SK-N-SH (cell line): ENCODE results near the gene RFX7. TPM values are rescaled to one million over a fixed set of nuclear protein-coding genes. Genes with fewer than 3 reads are reported as not detected.

Experiments
- CTCF ChIA-PET: fragments of 300-600, 350-600 bp; formaldehyde crosslinking; extraction: SDS; loops from one replicate; lab custom pipeline; 2021; lab: Yijun Ruan, JAX
- POLR2A ChIA-PET: fragments of 350-600 bp; sonication (Branson Sonifier 250); formaldehyde crosslinking; extraction: SDS; loops from one replicate; lab custom pipeline; 2020; ENCODE audit warnings: antibody characterized with exemption, inconsistent platforms; lab: Yijun Ruan, JAX
- DNase-seq: peaks from one replicate; pipeline ENCODE4 v3.0.0; 2012
- H2AFZ ChIP-seq: fragments of 200-600 bp; sonication (generic); 2 replicates; pipeline ENCODE4 v1.8.1; 2016; ENCODE audit warnings: antibody characterized with exemption, mild to moderate bottlenecking, low read depth
- H3F3A ChIP-seq: fragments of 200-600 bp; sonication (generic); replicated peaks from 2 replicates; pipeline ENCODE3; 2016; ENCODE audit warnings: antibody characterized with exemption, mild to moderate bottlenecking; ENCODE audit not compliant: insufficient read depth
- H3K27ac ChIP-seq, 2 experiments: fragments of 200-500 bp in 1 of 2; fragments of 200-600 bp in 1 of 2; sonication (Bioruptor generic) in 1 of 2; sonication (generic), shearing (Covaris generic) in 1 of 2; 2 replicates each; pipeline versions ENCODE4 v1.5.1 to v1.6.1; 2014 to 2016; ENCODE audit warnings: low read depth in 2 of 2, inconsistent platforms in 1 of 2, low read length in 1 of 2, mild to moderate bottlenecking in 1 of 2, mixed read lengths in 1 of 2
- H3K27me3 ChIP-seq: fragments of 200-600 bp; sonication (generic), shearing (Covaris generic); 2 replicates; pipeline ENCODE4 v1.6.1; 2016; ENCODE audit warnings: mixed run types; ENCODE audit not compliant: insufficient read depth
- H3K36me3 ChIP-seq, 2 experiments: fragments of 200-500 bp in 1 of 2; fragments of 200-600 bp in 1 of 2; sonication (Bioruptor generic) in 1 of 2; sonication (generic) in 1 of 2; replicated peaks in 1 of 2; 2 replicates each; pipeline versions ENCODE3 to v1.5.1; 2014 to 2016; ENCODE audit warnings: low read length in 1 of 2, mild to moderate bottlenecking in 1 of 2; ENCODE audit not compliant: insufficient read depth in 2 of 2, control insufficient read depth in 1 of 2
- H3K4me1 ChIP-seq, 2 experiments: fragments of 200-500 bp in 1 of 2; fragments of 200-600 bp in 1 of 2; sonication (Bioruptor generic) in 1 of 2; sonication (generic), shearing (Covaris generic) in 1 of 2; 2 replicates each; pipeline versions ENCODE4 v1.5.1 to v1.6.1; 2014 to 2016; ENCODE audit warnings: low read depth in 1 of 2, low read length in 1 of 2, mixed run types in 1 of 2; ENCODE audit not compliant: insufficient read depth in 2 of 2, control insufficient read depth in 1 of 2
- H3K4me2 ChIP-seq: fragments of 200-600 bp; sonication (generic), shearing (Covaris generic); 2 replicates; pipeline ENCODE4 v1.6.1; 2017; ENCODE audit warnings: mixed run types
- H3K4me3 ChIP-seq, 2 experiments: fragments of 200-500 bp in 1 of 2; fragments of 200-600 bp in 1 of 2; sonication (Bioruptor generic) in 1 of 2; sonication (generic), shearing (Covaris generic) in 1 of 2; 2 replicates each; pipeline versions ENCODE4 v1.5.1 to v1.8.1; 2014 to 2016; ENCODE audit warnings: low read depth in 2 of 2, inconsistent platforms in 1 of 2, low read length in 1 of 2, mild to moderate bottlenecking in 1 of 2, mixed read lengths in 1 of 2, moderate library complexity in 1 of 2
- H3K79me2 ChIP-seq: fragments of 200-600 bp; sonication (generic); 2 replicates; pipeline ENCODE4 v1.8.1; 2017; ENCODE audit warnings: mild to moderate bottlenecking; ENCODE audit not compliant: insufficient read depth
- H3K9ac ChIP-seq: fragments of 200-600 bp; sonication (generic); 2 replicates; pipeline ENCODE4 v1.6.1; 2017; ENCODE audit warnings: mixed run types
- H3K9me2 ChIP-seq: fragments of 200-600 bp; sonication (generic); 2 replicates; pipeline ENCODE4 v1.6.1; 2017; ENCODE audit warnings: mixed run types
- H3K9me3 ChIP-seq: fragments of 200-600 bp; sonication (generic); 2 replicates; pipeline ENCODE4 v1.6.1; 2017; ENCODE audit warnings: mixed run types, mild to moderate bottlenecking, moderate library complexity
- H4K20me1 ChIP-seq: fragments of 200-600 bp; sonication (generic); 2 replicates; pipeline ENCODE4 v1.6.1; 2017; ENCODE audit warnings: mild to moderate bottlenecking, mixed run types; ENCODE audit not compliant: insufficient read depth
- EP300 ChIP-seq, 2 experiments: IDR thresholded peaks; 2 replicates each; pipeline versions ENCODE4 v1.4.0 to v1.6.1; 2012; ENCODE audit warnings: borderline replicate concordance in 1 of 2, low read depth in 1 of 2, low read length in 1 of 2
- EZH2phosphoT487 ChIP-seq: fragments of 200-600 bp; sonication (generic); IDR thresholded peaks from 2 replicates; pipeline ENCODE4 v1.6.1; 2017; ENCODE audit warnings: low read depth, mixed run types, mild to moderate bottlenecking, antibody characterized with exemption, moderate library complexity, borderline replicate concordance
- MEF2A ChIP-seq: IDR thresholded peaks from 2 replicates; pipeline ENCODE4 v1.4.0; 2012; ENCODE audit warnings: low read depth, borderline replicate concordance
- NFIC ChIP-seq: IDR thresholded peaks from 2 replicates; pipeline ENCODE4 v1.4.0; 2012; ENCODE audit warnings: borderline replicate concordance
- PBX3 ChIP-seq: IDR thresholded peaks from 2 replicates; pipeline ENCODE4; 2012
- RCOR1 ChIP-seq: fragments of 150-350 bp; IDR thresholded peaks from 2 replicates; pipeline ENCODE4 v1.6.1; 2017; ENCODE audit warnings: antibody characterized with exemption, low read length
- SIN3A ChIP-seq: IDR thresholded peaks from 2 replicates; pipeline ENCODE4 v1.6.1; 2012; ENCODE audit warnings: low read depth, mild to moderate bottlenecking, low read length, moderate library complexity, borderline replicate concordance
- SMC3 ChIP-seq: IDR thresholded peaks from 2 replicates; pipeline ENCODE4 v1.6.1; 2012; ENCODE audit warnings: low read depth, low read length, improper control_type of control experiment
- WGBS: methylation state at CpG from one replicate; pipeline ENCODE4 v1.1.6; 2017; ENCODE audit warnings: low lambda C conversion rate; 5-methylcytosine and 5-hydroxymethylcytosine counted together
- polyA plus RNA-seq, 3 experiments: library from polyadenylated mRNA; depleted of rRNA; stranded (reverse); fragments of >200 nt; gene quantifications; 2 replicates each; pipeline ENCODE4 v1.2.3, GENCODE V29; 2012

Gene RFX7
- polyA plus RNA-seq, 1 of the 3 experiments (the other 2 are of a cell fraction), result 2.7 TPM

GRCh38 chr15:56217341-56217740 is 26.3 kb downstream of the RFX7 start:
- peaks cover 0 to 15% of the 10 kb centered on the region in 2 experiments; a peak in 1 of 4 replicates for H3K4me1 ChIP-seq
- ChIA-PET CTCF (no interaction called here), POLR2A (no interaction called here)
- H3K9me3 ChIP-seq, result peaks cover 5% of the 10 kb centered on the region; the same call in 1 of the 2 replicates
- H3K4me2 ChIP-seq, result no peak overlapping the region; the same call in 1 of the 2 replicates
- no peak overlapping the region for H3K27ac ChIP-seq
- H2AFZ ChIP-seq, result no peak overlapping the region
- H3K27me3 ChIP-seq, result no peaks in the 10 kb centered on the region
- H3K4me3 ChIP-seq, result no peak overlapping the region
- H3F3A ChIP-seq, result peaks cover 29% of the 10 kb centered on the region
- TF ChIP-seq EP300 (IDR thresholded peaks at IDR 0.05; ENCODE audit: borderline replicate concordance in 1 of 2, low read depth in 1 of 2, low read length in 1 of 2), result no peak
- TF ChIP-seq RCOR1, result no peak
- no peak for TF ChIP-seq SIN3A
- no peak for TF ChIP-seq SMC3
- no peak overlapping the region for H3K9ac ChIP-seq
- H4K20me1 ChIP-seq, result peaks cover 4% of the 10 kb centered on the region; the same call in 1 of the 2 replicates
- H3K36me3 ChIP-seq, result peaks cover 4 to 23% of the 10 kb centered on the region in 2 experiments
- DNase-seq, result no peak
- H3K79me2 ChIP-seq, result peaks cover 86% of the 10 kb centered on the region
- H3K9me2 ChIP-seq, result no peaks in the 10 kb centered on the region

- Histone ChIP-seq H3K27me3 (no peaks in the 10 kb centered on the region), H3K9ac (peak overlapping the region; percentile 15; the same call in 1 of the 2 replicates), H3K79me2 (peaks cover 88% of the 10 kb centered on the region), H3K27ac (peak overlapping the region in 1 of 2 experiments; percentile 63; a peak in 2 of 4 replicates), H3K4me3 (0 out of 4 replicates have a peak overlapping the region, but pooled peaks of 1 of the 2 experiments have one; percentile 24), H3K9me2 (no peaks in the 10 kb centered on the region), H3K9me3 (peaks cover 5% of the 10 kb centered on the region; the same call in 1 of the 2 replicates), H3F3A (peaks cover 29% of the 10 kb centered on the region), H3K4me1 (peaks cover 0 to 15% of the 10 kb centered on the region in 2 experiments; a peak in 1 of 4 replicates), H4K20me1 (peaks cover 4% of the 10 kb centered on the region; the same call in 1 of the 2 replicates), H2AFZ (no peak overlapping the region), H3K4me2 (peak overlapping the region; percentile 39), H3K36me3 (peaks cover 5 to 25% of the 10 kb centered on the region in 2 experiments)
- 0 out of 2 replicates have a peak, but pooled peaks have one; percentile 19 for TF ChIP-seq NFIC
- no peak for TF ChIP-seq SMC3
- TF ChIP-seq MEF2A, result no peak
- peak; percentile 22; the same call in 1 of the 2 replicates for TF ChIP-seq PBX3
- no peak for DNase-seq
- WGBS, result 62% methylated on average over 1 of the region's 1 CpG
- ChIA-PET POLR2A (no interaction called here), CTCF (no interaction called here)
Measured at GRCh38 chr15:56215769-56216168, 27.9 kb downstream of the RFX7 start.

GRCh38 chr15:56211960-56212550 is 31.6 kb downstream of the RFX7 start:
- no peak for TF ChIP-seq EZH2phosphoT487
- H3K79me2 ChIP-seq, result peaks cover 89% of the 10 kb centered on the region
- POLR2A ChIA-PET, result no interaction called here

More at GRCh38 chr15:56211960-56212550, 31.6 kb downstream of the RFX7 start:
- CTCF ChIA-PET, result interaction anchor here (1.1 kb wide), 1 partner anchor 40 kb away, joined by 3 read pairs; no protein-coding TSS in a partner anchor
- peaks cover under 1% of the 10 kb centered on the region for H4K20me1 ChIP-seq
- no peak overlapping the region for H2AFZ ChIP-seq
- no peak overlapping the region for H3K9ac ChIP-seq
- H3K27me3 ChIP-seq, result no peaks in the 10 kb centered on the region
- no peaks in the 10 kb centered on the region for H3K9me2 ChIP-seq
- H3F3A ChIP-seq, result peaks cover 20% of the 10 kb centered on the region
- no peak overlapping the region; a peak in 1 of 4 replicates for H3K4me3 ChIP-seq
- WGBS, result 97% methylated on average over 4 of the region's 4 CpGs
- H3K36me3 ChIP-seq, result peaks cover 14 to 22% of the 10 kb centered on the region in 2 experiments
- H3K27ac ChIP-seq, result no peak overlapping the region
- DNase-seq, result no peak
- H3K4me1 ChIP-seq, result peaks cover 0 to 12% of the 10 kb centered on the region in 2 experiments; a peak in 3 of 4 replicates
- H3K9me3 ChIP-seq, result peaks cover 8% of the 10 kb centered on the region; the same call in 1 of the 2 replicates
- H3K4me2 ChIP-seq, result no peak overlapping the region
